Measurements from ENCODE around the gene BTBD6.

Gene BTBD6

GRCh38 chr14:105248368-105249181 is at the start of gene BTBD6:
TSS of gene BTBD6 (plus strand) at chr14:105248533. CDS start at chr14:105248712, 179 bp downstream.
- DNase-seq: peak; percentile 71 to 85 (median 80)

GRCh38 chr14:105198588-105198987 is 49.7 kb upstream of the BTBD6 start:
- DNase-seq: no peak

GRCh38 chr14:105199093-105199492 is 49.2 kb upstream of the BTBD6 start:
- no peak for DNase-seq

GRCh38 chr14:105200074-105200473 is 48.3 kb upstream of the BTBD6 start:
- DNase-seq: no peak

- DNase-seq: no peak
Measured at GRCh38 chr14:105200641-105201040, 47.7 kb upstream of the BTBD6 start.

- no peak for DNase-seq
Measured at GRCh38 chr14:105201156-105201924, 47.0 kb upstream of the BTBD6 start.

- no peak for DNase-seq
Measured at GRCh38 chr14:105201925-105202513, 46.3 kb upstream of the BTBD6 start.

GRCh38 chr14:105203057-105203531 is 45.2 kb upstream of the BTBD6 start:
- peak in 3 of 4 experiments; percentile 21 to 47 (median 43) for DNase-seq

- DNase-seq: no peak
Measured at GRCh38 chr14:105203701-105204100, 44.6 kb upstream of the BTBD6 start.

GRCh38 chr14:105204206-105204930 is 44.0 kb upstream of the BTBD6 start:
- DNase-seq: no peak

GRCh38 chr14:105204931-105205672 is 43.2 kb upstream of the BTBD6 start:
- no peak for DNase-seq

GRCh38 chr14:105205673-105206208 is 42.6 kb upstream of the BTBD6 start:
- no peak for DNase-seq

- no peak for DNase-seq
Measured at GRCh38 chr14:105206873-105207272, 41.5 kb upstream of the BTBD6 start.

- no peak for DNase-seq
Measured at GRCh38 chr14:105207460-105207901, 40.9 kb upstream of the BTBD6 start.

GRCh38 chr14:105207996-105208737 is 40.2 kb upstream of the BTBD6 start:
- no peak for DNase-seq

GRCh38 chr14:105208738-105209075 is 39.6 kb upstream of the BTBD6 start:
- DNase-seq: no peak

GRCh38 chr14:105209091-105209490 is 39.2 kb upstream of the BTBD6 start:
- no peak for DNase-seq

GRCh38 chr14:105209646-105210045 is 38.7 kb upstream of the BTBD6 start:
- DNase-seq: no peak

- DNase-seq: no peak
Measured at GRCh38 chr14:105210266-105211025, 37.9 kb upstream of the BTBD6 start.

GRCh38 chr14:105211086-105211757 is 37.1 kb upstream of the BTBD6 start:
- no peak for DNase-seq
